ENCODE results near the gene ASCL1. TPM values are rescaled to one million over a fixed set of nuclear protein-coding genes. Genes with fewer than 3 reads are reported as not detected.

The ASCL1 gene
- total and polyA plus RNA-seq, 2 of the 13 experiments (the other 11 are each of a cell fraction or from before 2014, with no cell fraction given): not detected

DNA sequence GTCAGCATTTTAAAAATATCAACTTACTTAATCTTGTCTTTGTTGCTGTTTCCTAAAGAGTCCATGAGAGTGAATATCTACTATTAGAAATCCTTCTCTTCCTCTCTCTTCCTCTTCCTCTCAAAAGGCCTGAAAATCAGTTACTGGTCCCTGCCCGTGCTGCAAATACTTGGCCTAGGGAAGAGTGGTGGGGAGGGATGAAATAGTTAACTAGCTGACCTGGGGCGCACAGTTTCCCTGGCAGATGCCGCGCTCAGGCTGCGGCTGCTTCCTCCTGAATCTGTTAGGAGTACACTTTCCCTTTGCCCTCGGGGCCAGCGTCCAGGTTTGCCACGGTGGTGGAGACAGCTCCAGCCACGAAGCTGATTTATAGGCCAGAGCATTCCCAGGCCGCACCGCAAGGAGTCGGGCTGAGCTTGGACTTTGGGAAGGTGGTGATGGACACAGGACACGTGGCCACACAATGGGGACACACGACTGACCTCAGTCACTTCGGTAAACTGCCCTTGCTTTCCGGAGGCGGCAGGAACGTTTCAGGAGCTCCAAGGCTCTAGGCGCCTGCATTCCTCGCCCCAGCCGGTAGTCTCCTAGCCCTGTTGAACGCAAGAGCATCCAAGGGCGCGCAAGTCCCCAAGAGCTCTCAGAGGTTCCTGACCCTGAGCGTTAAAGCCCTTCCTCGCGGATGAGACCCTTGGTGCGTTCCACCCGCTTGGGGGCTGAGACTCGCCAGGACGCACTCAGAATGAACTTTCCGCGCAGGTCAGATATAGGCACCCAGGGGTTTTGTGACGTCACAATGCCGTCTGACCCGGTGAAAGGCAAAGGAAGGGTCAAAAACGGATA, 7.1 kb upstream of the ASCL1 start (continued):
- TF ChIP-seq MLXIP (CRISPR knock-in tag; IDR thresholded peaks at IDR 0.05; ENCODE audit: borderline replicate concordance): no peak
- no peak for TF ChIP-seq E2F2 (CRISPR knock-in tag; IDR thresholded peaks at IDR 0.05; ENCODE audit: borderline replicate concordance)
- TF ChIP-seq, protein P1, sequence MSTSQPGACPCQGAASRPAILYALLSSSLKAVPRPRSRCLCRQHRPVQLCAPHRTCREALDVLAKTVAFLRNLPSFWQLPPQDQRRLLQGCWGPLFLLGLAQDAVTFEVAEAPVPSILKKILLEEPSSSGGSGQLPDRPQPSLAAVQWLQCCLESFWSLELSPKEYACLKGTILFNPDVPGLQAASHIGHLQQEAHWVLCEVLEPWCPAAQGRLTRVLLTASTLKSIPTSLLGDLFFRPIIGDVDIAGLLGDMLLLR (CRISPR knock-in tag; IDR thresholded peaks at IDR 0.05): no peak
- TF ChIP-seq RBAK (CRISPR knock-in tag; IDR thresholded peaks at IDR 0.05): no peak
- no peak for TF ChIP-seq FOXA1 (IDR thresholded peaks at IDR 0.05)
- TF ChIP-seq FOXA1 (CRISPR knock-in tag; IDR thresholded peaks at IDR 0.05): peak; percentile 57
- TF ChIP-seq, protein P2, sequence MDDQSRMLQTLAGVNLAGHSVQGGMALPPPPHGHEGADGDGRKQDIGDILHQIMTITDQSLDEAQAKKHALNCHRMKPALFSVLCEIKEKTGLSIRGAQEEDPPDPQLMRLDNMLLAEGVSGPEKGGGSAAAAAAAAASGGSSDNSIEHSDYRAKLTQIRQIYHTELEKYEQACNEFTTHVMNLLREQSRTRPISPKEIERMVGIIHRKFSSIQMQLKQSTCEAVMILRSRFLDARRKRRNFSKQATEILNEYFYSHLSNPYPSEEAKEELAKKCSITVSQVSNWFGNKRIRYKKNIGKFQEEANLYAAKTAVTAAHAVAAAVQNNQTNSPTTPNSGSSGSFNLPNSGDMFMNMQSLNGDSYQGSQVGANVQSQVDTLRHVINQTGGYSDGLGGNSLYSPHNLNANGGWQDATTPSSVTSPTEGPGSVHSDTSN (CRISPR knock-in tag; IDR thresholded peaks at IDR 0.05; ENCODE audit: borderline replicate concordance): no peak
- no peak for TF ChIP-seq NKX3-1 (CRISPR knock-in tag; IDR thresholded peaks at IDR 0.05)
- TF ChIP-seq, protein P3, sequence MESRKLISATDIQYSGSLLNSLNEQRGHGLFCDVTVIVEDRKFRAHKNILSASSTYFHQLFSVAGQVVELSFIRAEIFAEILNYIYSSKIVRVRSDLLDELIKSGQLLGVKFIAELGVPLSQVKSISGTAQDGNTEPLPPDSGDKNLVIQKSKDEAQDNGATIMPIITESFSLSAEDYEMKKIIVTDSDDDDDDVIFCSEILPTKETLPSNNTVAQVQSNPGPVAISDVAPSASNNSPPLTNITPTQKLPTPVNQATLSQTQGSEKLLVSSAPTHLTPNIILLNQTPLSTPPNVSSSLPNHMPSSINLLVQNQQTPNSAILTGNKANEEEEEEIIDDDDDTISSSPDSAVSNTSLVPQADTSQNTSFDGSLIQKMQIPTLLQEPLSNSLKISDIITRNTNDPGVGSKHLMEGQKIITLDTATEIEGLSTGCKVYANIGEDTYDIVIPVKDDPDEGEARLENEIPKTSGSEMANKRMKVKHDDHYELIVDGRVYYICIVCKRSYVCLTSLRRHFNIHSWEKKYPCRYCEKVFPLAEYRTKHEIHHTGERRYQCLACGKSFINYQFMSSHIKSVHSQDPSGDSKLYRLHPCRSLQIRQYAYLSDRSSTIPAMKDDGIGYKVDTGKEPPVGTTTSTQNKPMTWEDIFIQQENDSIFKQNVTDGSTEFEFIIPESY (CRISPR knock-in tag; IDR thresholded peaks at IDR 0.05): peak; percentile 27; the same call in 1 of the 2 replicates
- TF ChIP-seq TRAFD1 (CRISPR knock-in tag; IDR thresholded peaks at IDR 0.05; ENCODE audit: borderline replicate concordance): no peak
- no peak for TF ChIP-seq ELK4 (CRISPR knock-in tag; IDR thresholded peaks at IDR 0.05; ENCODE audit: borderline replicate concordance)
- no peak for TF ChIP-seq ZNF12 (CRISPR knock-in tag; IDR thresholded peaks at IDR 0.05)
- TF ChIP-seq ZFP37 (CRISPR knock-in tag; IDR thresholded peaks at IDR 0.05; ENCODE audit: borderline replicate concordance): no peak
- TF ChIP-seq DNMT3B (CRISPR knock-in tag; conservative IDR thresholded peaks at IDR 0.05): no peak
- TF ChIP-seq HMG20A (CRISPR knock-in tag; IDR thresholded peaks at IDR 0.05; ENCODE audit: borderline replicate concordance): no peak

Measured in HepG2 (cell line).